ENCODE measurements around the gene SERPINB2. TPM values are rescaled to one million over a fixed set of nuclear protein-coding genes. Genes with fewer than 3 reads are reported as not detected.

Gene SERPINB2
- total RNA-seq, 2 experiments from 2014 or later: not detected

GRCh38 chr18:63890950-63891304 lies 3.4 kb downstream of the SERPINB2 start:
- Mint-ChIP-seq H3K4me1 (ENCODE audit: low read depth) (no peaks in the 10 kb centered on the region), H3K36me3 (ENCODE audit: low read depth) (no peaks in the 10 kb centered on the region), H3K27ac (no peak overlapping the region), H3K27me3 (ENCODE audit: low read depth) (peaks cover 6% of the 10 kb centered on the region), H3K4me3 (no peak overlapping the region), H3K9me3 (ENCODE audit: insufficient read depth) (no peaks in the 10 kb centered on the region)
- DNase-seq (no peak), ATAC-seq (no peak)
- ChIA-PET POLR2A (no interaction called here), CTCF (interaction anchor here (1.2 kb wide), 1 partner anchor 45 kb away, joined by 4 read pairs; no protein-coding TSS in a partner anchor)

- H3K36me3 Mint-ChIP-seq (ENCODE audit: low read depth): no peaks in the 10 kb centered on the region
- no peak overlapping the region for H3K27ac Mint-ChIP-seq
- no peak overlapping the region for H3K4me3 Mint-ChIP-seq
- no peaks in the 10 kb centered on the region for H3K4me1 Mint-ChIP-seq (ENCODE audit: low read depth)
- ChIA-PET CTCF (no interaction called here), POLR2A (no interaction called here)
- H3K27me3 Mint-ChIP-seq (ENCODE audit: low read depth): peaks cover 5% of the 10 kb centered on the region
- DNase-seq (no peak), ATAC-seq (no peak)
- H3K9me3 Mint-ChIP-seq (ENCODE audit: insufficient read depth): no peaks in the 10 kb centered on the region
Observed at GRCh38 chr18:63892566-63892965, 5.1 kb downstream of the SERPINB2 start.

- no peak for DNase-seq
- Mint-ChIP-seq H3K36me3 (ENCODE audit: low read depth) (no peaks in the 10 kb centered on the region), H3K4me1 (ENCODE audit: low read depth) (no peaks in the 10 kb centered on the region), H3K4me3 (no peak overlapping the region), H3K27me3 (ENCODE audit: low read depth) (peaks cover 6% of the 10 kb centered on the region), H3K27ac (no peak overlapping the region), H3K9me3 (ENCODE audit: insufficient read depth) (no peaks in the 10 kb centered on the region)
- CTCF ChIA-PET: no interaction called here
- ATAC-seq: no peak
- POLR2A ChIA-PET: no interaction called here
Observed at GRCh38 chr18:63894106-63894772, 6.7 kb downstream of the SERPINB2 start.

- ChIA-PET CTCF (no interaction called here), POLR2A (no interaction called here)
- H3K36me3 Mint-ChIP-seq (ENCODE audit: low read depth): no peaks in the 10 kb centered on the region
- H3K4me3 Mint-ChIP-seq: no peak overlapping the region
- H3K9me3 Mint-ChIP-seq (ENCODE audit: insufficient read depth): no peaks in the 10 kb centered on the region
- H3K27me3 Mint-ChIP-seq (ENCODE audit: low read depth): peaks cover 6% of the 10 kb centered on the region
- DNase-seq (no peak), ATAC-seq (no peak)
- no peaks in the 10 kb centered on the region for H3K4me1 Mint-ChIP-seq (ENCODE audit: low read depth)
- H3K27ac Mint-ChIP-seq: no peak overlapping the region
Observed at GRCh38 chr18:63895190-63895589, 7.7 kb downstream of the SERPINB2 start.

GRCh38 chr18:63897072-63897471 lies 9.6 kb downstream of the SERPINB2 start:
- ChIA-PET CTCF (no interaction called here), POLR2A (no interaction called here)
- Mint-ChIP-seq H3K9me3 (ENCODE audit: insufficient read depth) (no peaks in the 10 kb centered on the region), H3K4me3 (no peak overlapping the region), H3K27me3 (ENCODE audit: low read depth) (peaks cover 10% of the 10 kb centered on the region), H3K36me3 (ENCODE audit: low read depth) (no peaks in the 10 kb centered on the region), H3K4me1 (ENCODE audit: low read depth) (no peaks in the 10 kb centered on the region), H3K27ac (no peak overlapping the region)
- ATAC-seq (no peak), DNase-seq (no peak)

- peaks cover 13% of the 10 kb centered on the region for H3K27me3 Mint-ChIP-seq (ENCODE audit: low read depth)
- ATAC-seq (no peak), DNase-seq (no peak)
- no peak overlapping the region for H3K27ac Mint-ChIP-seq
- no peaks in the 10 kb centered on the region for H3K4me1 Mint-ChIP-seq (ENCODE audit: low read depth)
- ChIA-PET CTCF (no interaction called here), POLR2A (no interaction called here)
- no peak overlapping the region for H3K4me3 Mint-ChIP-seq
- H3K36me3 Mint-ChIP-seq (ENCODE audit: low read depth): no peaks in the 10 kb centered on the region
- H3K9me3 Mint-ChIP-seq (ENCODE audit: insufficient read depth): no peaks in the 10 kb centered on the region
Observed at GRCh38 chr18:63899206-63899605, 11.7 kb downstream of the SERPINB2 start.

GRCh38 chr18:63903851-63904570 lies 16.5 kb downstream of the SERPINB2 start:
- ATAC-seq (no peak), DNase-seq (no peak)
- H3K27ac Mint-ChIP-seq: no peak overlapping the region
- H3K4me1 Mint-ChIP-seq (ENCODE audit: low read depth): no peaks in the 10 kb centered on the region
- peaks cover 13% of the 10 kb centered on the region for H3K27me3 Mint-ChIP-seq (ENCODE audit: low read depth)
- H3K4me3 Mint-ChIP-seq: no peak overlapping the region
- ChIA-PET POLR2A (interaction anchor here (0.5 kb wide), 1 partner anchor 144 kb away, joined by 3 read pairs; no protein-coding TSS in a partner anchor), CTCF (no interaction called here)
- H3K36me3 Mint-ChIP-seq (ENCODE audit: low read depth): no peaks in the 10 kb centered on the region
- H3K9me3 Mint-ChIP-seq (ENCODE audit: insufficient read depth): no peaks in the 10 kb centered on the region

- DNase-seq (no peak), ATAC-seq (no peak)
- Mint-ChIP-seq H3K36me3 (ENCODE audit: low read depth) (no peaks in the 10 kb centered on the region), H3K9me3 (ENCODE audit: insufficient read depth) (no peaks in the 10 kb centered on the region), H3K27me3 (ENCODE audit: low read depth) (peaks cover 11% of the 10 kb centered on the region), H3K4me3 (no peak overlapping the region), H3K27ac (no peak overlapping the region), H3K4me1 (ENCODE audit: low read depth) (no peaks in the 10 kb centered on the region)
- CTCF ChIA-PET: no interaction called here
- POLR2A ChIA-PET: interaction anchor here (0.5 kb wide), 1 partner anchor 145 kb away, joined by 3 read pairs; no protein-coding TSS in a partner anchor
Observed at GRCh38 chr18:63904694-63905093, 17.2 kb downstream of the SERPINB2 start.

GRCh38 chr18:63905361-63905760 lies 17.9 kb downstream of the SERPINB2 start:
- no peak for DNase-seq

GRCh38 chr18:63906056-63906455 lies 18.6 kb downstream of the SERPINB2 start:
- H3K27ac Mint-ChIP-seq: no peak overlapping the region
- H3K4me1 Mint-ChIP-seq (ENCODE audit: low read depth): no peaks in the 10 kb centered on the region
- H3K36me3 Mint-ChIP-seq (ENCODE audit: low read depth): no peaks in the 10 kb centered on the region
- DNase-seq (no peak), ATAC-seq (no peak)
- no peak overlapping the region for H3K4me3 Mint-ChIP-seq
- POLR2A ChIA-PET: no interaction called here
- CTCF ChIA-PET: interaction anchor here (1.0 kb wide), 1 partner anchor 58 kb away, joined by 3 read pairs; no protein-coding TSS in a partner anchor
- no peaks in the 10 kb centered on the region for H3K9me3 Mint-ChIP-seq (ENCODE audit: insufficient read depth)
- peaks cover 12% of the 10 kb centered on the region for H3K27me3 Mint-ChIP-seq (ENCODE audit: low read depth)

More at GRCh38 chr18:63905361-63905760, 17.9 kb downstream of the SERPINB2 start:
- Mint-ChIP-seq H3K9me3 (ENCODE audit: insufficient read depth) (no peaks in the 10 kb centered on the region), H3K4me1 (ENCODE audit: low read depth) (no peaks in the 10 kb centered on the region), H3K4me3 (no peak overlapping the region), H3K27me3 (ENCODE audit: low read depth) (peaks cover 12% of the 10 kb centered on the region), H3K27ac (no peak overlapping the region), H3K36me3 (ENCODE audit: low read depth) (no peaks in the 10 kb centered on the region)
- ATAC-seq: no peak
- POLR2A ChIA-PET: no interaction called here
- CTCF ChIA-PET: interaction anchor here (1.0 kb wide), 1 partner anchor 59 kb away, joined by 3 read pairs; no protein-coding TSS in a partner anchor

- CTCF ChIA-PET: interaction anchor here (0.8 kb wide), 1 partner anchor 29 kb away, joined by 3 read pairs; no protein-coding TSS in a partner anchor
- DNase-seq (no peak), ATAC-seq (no peak)
- H3K36me3 Mint-ChIP-seq (ENCODE audit: low read depth): no peaks in the 10 kb centered on the region
- peaks cover 12% of the 10 kb centered on the region for H3K27me3 Mint-ChIP-seq (ENCODE audit: low read depth)
- no peaks in the 10 kb centered on the region for H3K4me1 Mint-ChIP-seq (ENCODE audit: low read depth)
- no peak within 1 kb of the TSS for H3K4me3 Mint-ChIP-seq
- H3K9me3 Mint-ChIP-seq (ENCODE audit: insufficient read depth): no peaks in the 10 kb centered on the region
- POLR2A ChIA-PET: no interaction called here
- H3K27ac Mint-ChIP-seq: no peak within 1 kb of the TSS
Observed at GRCh38 chr18:63907664-63908063, 20.2 kb downstream of the SERPINB2 start, which contains the start of gene SERPINB10. Gene SERPINB10 (plus strand): TSS chr18:63907958. CDS start chr18:63915511, 7,553 bp downstream.

- Mint-ChIP-seq H3K36me3 (ENCODE audit: low read depth) (no peaks in the 10 kb centered on the region), H3K9me3 (ENCODE audit: insufficient read depth) (no peaks in the 10 kb centered on the region), H3K4me1 (ENCODE audit: low read depth) (no peaks in the 10 kb centered on the region), H3K27me3 (ENCODE audit: low read depth) (peaks cover 11% of the 10 kb centered on the region), H3K4me3 (no peak overlapping the region), H3K27ac (no peak overlapping the region)
- ChIA-PET POLR2A (no interaction called here), CTCF (no interaction called here)
- DNase-seq: no peak
- no peak for ATAC-seq
Observed at GRCh38 chr18:63908858-63909257, 21.4 kb downstream of the SERPINB2 start.

All from activated CD8-positive, alpha-beta T cell treated with anti-CD3 and anti-CD28 coated beads, Interleukin-2, amount 10 ng/mL, durations not matched to agents 7 days and 5 days (primary cell).